GM12878 (cell line): ENCODE data around the gene NDRG2. TPM values are rescaled to one million over a fixed set of nuclear protein-coding genes. Genes with fewer than 3 reads are reported as not detected.

ENCODE experiments used
- ATF7 ChIP-seq: fragments of 450-650 bp; IDR thresholded peaks from 2 replicates; pipeline ENCODE4 v1.6.1; 2016; ENCODE audit warnings: low read depth, mild to moderate bottlenecking
- CHD2 ChIP-seq: IDR thresholded peaks from 2 replicates; pipeline ENCODE4 v1.6.1; 2011; ENCODE audit warnings: low read depth, low read length, improper control_type of control experiment, borderline replicate concordance
- FOS ChIP-seq: IDR thresholded peaks from 3 replicates; pipeline ENCODE4 v1.6.1; 2011; ENCODE audit warnings: borderline replicate concordance; ENCODE audit not compliant: insufficient read length; ENCODE audit errors: extremely low read depth
- JUND ChIP-seq: IDR thresholded peaks from 2 replicates; pipeline ENCODE4 v1.6.1; 2012; ENCODE audit warnings: low read depth, mild to moderate bottlenecking, low read length, improper control_type of control experiment, moderate library complexity
- MEF2B ChIP-seq: fragments of 450-650 bp; IDR thresholded peaks from 2 replicates; pipeline ENCODE4 v1.6.1; 2018; ENCODE audit warnings: mild to moderate bottlenecking, moderate library complexity; ENCODE audit not compliant: partially characterized antibody, poor library complexity, severe bottlenecking
- NRF1 ChIP-seq: conservative IDR thresholded peaks from 2 replicates; pipeline ENCODE4 v1.6.1; 2011; ENCODE audit warnings: mild to moderate bottlenecking, low read depth, low read length, improper control_type of control experiment
- ZNF622 ChIP-seq: fragments of 450-650 bp; IDR thresholded peaks from 2 replicates; pipeline ENCODE4 v1.6.1; 2017; ENCODE audit warnings: mild to moderate bottlenecking, inconsistent platforms
- polyA plus RNA-seq, 11 experiments: library from polyadenylated mRNA; depleted of rRNA in 4 of 11; unstranded in 6 of 11; stranded (reverse) in 5 of 11; fragments of >200 nt; fragmentation: Nextera tagmentation in 4 of 11; fragmentation: Illumina TruSeq in 1 of 11; extraction: Ambion mirVana in 4 of 11; extraction: Trizol in 1 of 11; gene quantifications; 1 replicate in 1 of 11; 2 replicates in 10 of 11; pipeline versions ENCODE4 v1.2.1 to v1.2.3, GENCODE V29; 2011 to 2016; ENCODE audit warnings: inconsistent platforms in 2 of 11, missing spikeins in 2 of 11, low read depth in 1 of 11
- total RNA-seq, 4 experiments: library from RNA; depleted of rRNA in 3 of 4; stranded (reverse); fragments of >200 nt in 3 of 4; fragmentation: Illumina TruSeq in 1 of 4; extraction: Trizol in 1 of 4; gene quantifications; 2 replicates each; pipeline versions ENCODE4 v1.2.1 to v1.2.3, GENCODE V29; 2013 to 2021
- TF ChIP-seq, protein P1 (sequence below): fragments of 150-350 bp; IDR thresholded peaks from 2 replicates; pipeline ENCODE4 v1.6.1; 2016; ENCODE audit warnings: low read depth, low read length
- TF ChIP-seq, protein P2 (sequence below): IDR thresholded peaks from 2 replicates; pipeline ENCODE4 v1.6.1; 2012; ENCODE audit warnings: low read length, inconsistent platforms

NDRG2 gene
- total and polyA plus RNA-seq, 10 of the 15 experiments (the other 5 are each of a cell fraction or from before 2014, with no cell fraction given) = 0.15 to 0.49 TPM; not detected in 8

DNA sequence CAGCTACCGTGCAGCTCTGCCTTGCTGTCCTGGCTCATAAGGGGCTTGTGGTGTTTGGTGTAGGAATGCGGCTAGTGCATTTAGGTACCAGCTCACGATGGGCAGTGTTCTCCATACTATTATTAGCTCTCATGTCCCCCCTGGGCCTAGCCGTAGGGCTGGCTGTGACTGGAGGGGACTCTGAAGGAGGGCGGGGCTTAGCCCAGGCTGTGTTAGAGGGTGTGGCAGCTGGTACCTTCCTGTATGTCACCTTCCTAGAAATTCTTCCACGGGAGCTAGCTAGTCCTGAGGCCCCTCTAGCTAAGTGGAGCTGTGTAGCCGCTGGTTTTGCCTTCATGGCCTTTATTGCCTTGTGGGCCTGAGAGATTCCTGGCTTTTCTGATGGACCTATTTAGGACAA is 23.6 kb downstream of the NDRG2 start (continued):
- TF ChIP-seq FOS (no peak), ZNF622 (no peak), NRF1 (no peak), JUND (no peak), CHD2 (no peak), MEF2B (no peak), ATF7 (no peak)
- TF ChIP-seq, protein P1, sequence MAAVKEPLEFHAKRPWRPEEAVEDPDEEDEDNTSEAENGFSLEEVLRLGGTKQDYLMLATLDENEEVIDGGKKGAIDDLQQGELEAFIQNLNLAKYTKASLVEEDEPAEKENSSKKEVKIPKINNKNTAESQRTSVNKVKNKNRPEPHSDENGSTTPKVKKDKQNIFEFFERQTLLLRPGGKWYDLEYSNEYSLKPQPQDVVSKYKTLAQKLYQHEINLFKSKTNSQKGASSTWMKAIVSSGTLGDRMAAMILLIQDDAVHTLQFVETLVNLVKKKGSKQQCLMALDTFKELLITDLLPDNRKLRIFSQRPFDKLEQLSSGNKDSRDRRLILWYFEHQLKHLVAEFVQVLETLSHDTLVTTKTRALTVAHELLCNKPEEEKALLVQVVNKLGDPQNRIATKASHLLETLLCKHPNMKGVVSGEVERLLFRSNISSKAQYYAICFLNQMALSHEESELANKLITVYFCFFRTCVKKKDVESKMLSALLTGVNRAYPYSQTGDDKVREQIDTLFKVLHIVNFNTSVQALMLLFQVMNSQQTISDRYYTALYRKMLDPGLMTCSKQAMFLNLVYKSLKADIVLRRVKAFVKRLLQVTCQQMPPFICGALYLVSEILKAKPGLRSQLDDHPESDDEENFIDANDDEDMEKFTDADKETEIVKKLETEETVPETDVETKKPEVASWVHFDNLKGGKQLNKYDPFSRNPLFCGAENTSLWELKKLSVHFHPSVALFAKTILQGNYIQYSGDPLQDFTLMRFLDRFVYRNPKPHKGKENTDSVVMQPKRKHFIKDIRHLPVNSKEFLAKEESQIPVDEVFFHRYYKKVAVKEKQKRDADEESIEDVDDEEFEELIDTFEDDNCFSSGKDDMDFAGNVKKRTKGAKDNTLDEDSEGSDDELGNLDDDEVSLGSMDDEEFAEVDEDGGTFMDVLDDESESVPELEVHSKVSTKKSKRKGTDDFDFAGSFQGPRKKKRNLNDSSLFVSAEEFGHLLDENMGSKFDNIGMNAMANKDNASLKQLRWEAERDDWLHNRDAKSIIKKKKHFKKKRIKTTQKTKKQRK = no peak
- TF ChIP-seq, protein P2, sequence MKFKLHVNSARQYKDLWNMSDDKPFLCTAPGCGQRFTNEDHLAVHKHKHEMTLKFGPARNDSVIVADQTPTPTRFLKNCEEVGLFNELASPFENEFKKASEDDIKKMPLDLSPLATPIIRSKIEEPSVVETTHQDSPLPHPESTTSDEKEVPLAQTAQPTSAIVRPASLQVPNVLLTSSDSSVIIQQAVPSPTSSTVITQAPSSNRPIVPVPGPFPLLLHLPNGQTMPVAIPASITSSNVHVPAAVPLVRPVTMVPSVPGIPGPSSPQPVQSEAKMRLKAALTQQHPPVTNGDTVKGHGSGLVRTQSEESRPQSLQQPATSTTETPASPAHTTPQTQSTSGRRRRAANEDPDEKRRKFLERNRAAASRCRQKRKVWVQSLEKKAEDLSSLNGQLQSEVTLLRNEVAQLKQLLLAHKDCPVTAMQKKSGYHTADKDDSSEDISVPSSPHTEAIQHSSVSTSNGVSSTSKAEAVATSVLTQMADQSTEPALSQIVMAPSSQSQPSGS = no peak
